Fibroblast of the aortic adventitia (primary cell): ENCODE measurements around the gene FOXE1. TPM values are rescaled to one million over a fixed set of nuclear protein-coding genes. Genes with fewer than 3 reads are reported as not detected.

Experiments used
- DNase-seq: peaks from one replicate; pipeline ENCODE4 v3.0.0-alpha.2; 2010; ENCODE audit warnings: low read depth
- H3K4me3 ChIP-seq: 2 replicates; pipeline ENCODE4 v1.5.1; 2011; ENCODE audit warnings: low read depth, mild to moderate bottlenecking, control low read depth, low read length, moderate library complexity
- CTCF ChIP-seq: IDR thresholded peaks from 2 replicates; pipeline ENCODE4 v1.5.1; 2011; ENCODE audit warnings: mild to moderate bottlenecking, low read length, control low read depth, inconsistent platforms; ENCODE audit not compliant: insufficient read depth
- total RNA-seq: library from RNA; depleted of rRNA; stranded (reverse); fragments of >200 nt; gene quantifications from 2 replicates; pipeline ENCODE4 v1.2.3, GENCODE V29; 2012; ENCODE audit warnings: low replicate concordance

FOXE1 gene
- total RNA-seq, 1 donor, result not detected

GRCh38 chr9:97830884-97831829 is 21.9 kb upstream of the FOXE1 start:
- no peak for TF ChIP-seq CTCF
- no peak overlapping the region for H3K4me3 ChIP-seq
- DNase-seq, result no peak

DNA sequence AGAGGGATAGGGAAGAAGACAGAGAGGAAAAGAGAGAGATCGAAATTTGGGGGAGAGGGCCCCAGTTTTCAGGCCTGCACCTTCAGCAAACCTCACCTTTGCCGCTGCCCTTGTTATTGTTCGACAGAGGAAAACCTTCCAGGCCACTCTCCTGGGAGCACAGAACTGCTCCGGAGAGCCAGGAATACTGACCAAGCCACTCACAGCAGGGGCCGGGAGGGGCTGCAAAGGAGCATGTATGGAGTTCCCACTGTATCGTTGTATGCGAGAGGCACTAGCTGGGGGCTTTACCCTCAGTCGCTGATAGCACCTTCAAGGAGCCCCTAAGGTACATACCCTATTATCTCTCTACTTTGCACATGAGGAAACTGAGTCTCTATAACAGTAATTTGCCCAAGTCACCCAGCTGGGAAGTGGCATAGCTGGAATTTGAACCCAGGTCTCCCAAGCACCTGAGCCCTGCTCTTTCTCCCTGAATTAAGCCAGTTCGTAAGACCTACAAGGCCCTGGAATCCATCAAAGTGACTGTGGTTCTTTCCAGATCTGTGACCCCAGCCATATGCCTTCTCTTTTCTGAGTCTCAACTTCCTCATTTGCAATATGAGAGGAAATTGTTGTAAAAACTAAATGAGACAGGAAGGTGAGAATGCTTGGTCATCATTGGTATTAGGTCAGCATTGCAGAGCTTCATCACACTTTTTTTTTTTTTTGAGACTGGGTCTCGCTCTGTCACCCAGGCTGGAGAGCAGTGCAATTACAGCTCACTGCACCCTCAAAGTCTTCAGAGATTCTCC is 21.0 kb upstream of the FOXE1 start:
- TF ChIP-seq CTCF, result no peak
- no peak overlapping the region for H3K4me3 ChIP-seq
- no peak for DNase-seq

DNA sequence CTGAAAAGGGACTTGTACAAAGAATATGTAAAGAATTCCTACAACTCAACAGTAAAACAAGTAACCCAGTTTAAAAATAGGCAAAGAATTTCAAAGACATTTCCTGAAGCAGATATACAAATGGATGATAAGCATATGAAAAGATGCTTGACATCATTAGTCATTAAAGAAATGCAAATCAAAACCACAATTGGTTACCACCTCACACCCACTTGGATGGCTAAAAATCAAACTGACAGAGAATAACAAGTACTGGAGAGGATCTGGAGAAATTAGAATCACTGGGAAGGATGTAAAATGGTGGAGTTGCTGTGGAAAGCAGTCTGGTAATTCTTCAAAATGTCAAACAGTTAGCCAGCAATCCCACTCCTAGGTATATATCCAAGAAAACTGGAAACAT is 12.5 kb upstream of the FOXE1 start:
- peak; percentile 54 for DNase-seq
- TF ChIP-seq CTCF, result no peak
- no peak overlapping the region for H3K4me3 ChIP-seq

DNA sequence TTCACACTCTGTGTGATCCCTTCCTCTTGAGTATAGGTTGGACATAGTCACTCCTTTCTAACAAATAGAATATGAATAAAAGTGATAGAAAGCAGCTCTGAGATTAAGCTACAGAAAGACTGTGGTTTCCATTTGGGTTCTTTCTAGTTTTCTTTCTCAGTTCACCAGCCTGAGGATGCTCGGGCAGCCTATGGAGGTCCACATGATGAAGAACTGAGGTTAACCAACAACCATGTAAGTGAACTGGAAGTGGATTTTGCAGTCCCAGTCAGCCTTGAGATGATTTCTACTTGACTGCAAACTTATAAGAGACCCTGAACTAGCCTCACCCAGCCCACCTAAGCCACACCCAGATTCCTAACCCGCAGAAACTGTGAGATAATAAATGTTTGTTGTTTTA is 10.1 kb upstream of the FOXE1 start:
- no peak for DNase-seq
- H3K4me3 ChIP-seq, result no peak overlapping the region
- TF ChIP-seq CTCF, result no peak

- TF ChIP-seq CTCF, result no peak
- H3K4me3 ChIP-seq, result no peak overlapping the region
- no peak for DNase-seq
Measured at GRCh38 chr9:97845130-97845529, 7.9 kb upstream of the FOXE1 start.

DNA sequence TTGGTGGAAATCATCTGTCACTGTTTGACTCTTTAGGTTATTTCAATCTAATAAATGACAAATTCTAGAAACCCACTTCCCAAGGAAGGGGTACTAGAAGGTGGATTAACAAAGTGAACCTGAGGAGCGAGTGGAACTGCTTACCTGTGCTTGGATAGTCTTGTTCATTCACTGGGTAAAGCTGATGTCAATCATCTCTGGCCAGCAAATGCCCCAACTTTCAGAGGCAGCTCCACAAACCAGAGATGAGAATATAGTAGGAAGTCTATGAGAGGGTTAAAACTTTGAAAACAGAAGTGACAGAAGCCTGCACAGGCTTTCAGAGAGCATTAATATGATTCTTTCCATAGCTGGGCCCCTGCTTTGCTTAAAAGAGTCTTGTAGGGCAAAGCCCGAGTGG is 7.3 kb upstream of the FOXE1 start:
- no peak for TF ChIP-seq CTCF
- H3K4me3 ChIP-seq, result no peak overlapping the region
- DNase-seq, result no peak
